Activated T-cell treated with anti-CD3 and anti-CD28 coated beads, Interleukin-2, amount 50 U/mL, for 24 hours (primary cell): ENCODE data around the gene AKAP6.

Experiments
- DNase-seq: peaks from one replicate; pipeline ENCODE4 v3.0.0-alpha.2; 2020
- H3K27ac Mint-ChIP-seq: 2 replicates; pipeline ENCODE4 v1.8.0; 2020; ENCODE audit warnings: mild to moderate bottlenecking, mixed read lengths
- H3K27me3 Mint-ChIP-seq: 2 replicates; pipeline ENCODE4 v1.8.0; 2020; ENCODE audit warnings: mixed read lengths
- H3K36me3 Mint-ChIP-seq: 2 replicates; pipeline ENCODE4 v1.8.0; 2020; ENCODE audit warnings: low read depth, mixed read lengths
- H3K4me1 Mint-ChIP-seq: 2 replicates; pipeline ENCODE4 v1.8.0; 2020; ENCODE audit warnings: low read depth, mixed read lengths
- H3K4me3 Mint-ChIP-seq: 2 replicates; pipeline ENCODE4 v1.8.0; 2020; ENCODE audit warnings: mild to moderate bottlenecking, moderate library complexity, mixed read lengths
- H3K9me3 Mint-ChIP-seq: 2 replicates; pipeline ENCODE4 v1.8.0; 2020; ENCODE audit warnings: mixed read lengths

AKAP6 gene

DNA sequence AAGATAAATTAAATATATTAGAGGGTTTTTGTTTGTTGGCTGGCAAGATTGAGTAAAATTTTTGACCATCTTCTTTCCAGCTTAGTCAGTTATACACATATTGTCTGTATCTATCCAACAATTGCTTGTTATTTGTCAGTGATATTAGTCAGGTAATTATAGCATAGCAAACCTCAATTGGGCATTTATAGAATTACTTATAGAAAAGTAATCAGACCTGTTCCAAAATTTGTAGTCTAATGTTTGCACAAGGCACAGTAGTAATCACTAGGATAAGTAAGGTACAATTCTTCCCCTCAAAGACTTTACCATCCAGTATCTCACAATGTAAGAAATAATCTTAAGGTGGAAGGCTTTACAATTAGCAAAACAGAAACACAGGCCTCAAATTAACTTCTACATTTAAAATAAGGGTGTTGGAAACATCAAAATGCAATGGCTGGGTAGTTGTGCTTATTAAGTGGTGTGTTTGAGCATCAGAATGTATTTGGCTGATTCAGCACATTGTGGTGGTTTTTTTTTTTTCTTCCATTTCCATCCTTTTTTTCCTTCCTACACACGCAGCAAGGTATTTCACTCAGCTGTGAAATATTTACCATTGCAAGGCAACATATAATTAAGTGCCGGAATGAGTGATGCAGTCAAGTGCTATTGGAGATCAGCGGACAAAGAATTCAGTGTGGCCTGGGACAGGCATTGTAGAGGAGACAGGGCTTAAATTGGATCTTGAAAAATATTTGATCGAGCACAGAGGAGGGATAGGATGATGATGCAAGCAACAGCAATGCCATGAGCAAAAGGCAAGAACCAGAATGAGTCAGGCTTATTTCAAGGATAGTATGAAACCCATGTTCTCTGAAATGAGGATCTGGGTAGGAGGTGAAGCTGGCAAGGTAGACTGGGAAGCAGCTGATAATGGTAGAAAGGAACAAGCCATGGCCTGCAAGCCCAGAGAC lies 178.2 kb downstream of the AKAP6 start:
- Mint-ChIP-seq H3K27me3 (no peaks in the 10 kb centered on the region), H3K4me1 (no peaks in the 10 kb centered on the region), H3K4me3 (no peak overlapping the region), H3K27ac (no peak overlapping the region), H3K36me3 (no peaks in the 10 kb centered on the region), H3K9me3 (no peaks in the 10 kb centered on the region)
- no peak for DNase-seq

DNA sequence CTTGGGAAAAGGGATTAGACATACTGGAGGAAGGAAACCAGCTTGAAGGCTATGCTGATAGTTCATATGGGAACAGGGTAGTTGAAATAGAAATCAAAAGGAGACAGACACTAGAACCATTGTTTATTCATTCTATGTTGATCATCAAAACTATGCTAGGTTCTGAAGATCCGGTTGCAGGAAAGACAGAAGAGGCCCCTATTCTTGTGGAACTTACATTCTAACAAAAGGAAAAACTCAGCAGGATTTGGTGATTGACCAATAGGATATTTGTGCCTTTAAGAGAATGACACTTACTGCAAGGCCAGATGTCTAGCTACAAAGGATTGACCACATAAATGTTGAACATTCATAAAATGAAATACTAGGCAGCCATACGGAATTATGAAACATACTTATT lies 179.2 kb downstream of the AKAP6 start:
- no peaks in the 10 kb centered on the region for H3K4me1 Mint-ChIP-seq
- H3K27me3 Mint-ChIP-seq, result peaks cover 3% of the 10 kb centered on the region
- no peaks in the 10 kb centered on the region for H3K36me3 Mint-ChIP-seq
- H3K4me3 Mint-ChIP-seq, result no peak overlapping the region
- no peaks in the 10 kb centered on the region for H3K9me3 Mint-ChIP-seq
- DNase-seq, result no peak
- H3K27ac Mint-ChIP-seq, result no peak overlapping the region

DNA sequence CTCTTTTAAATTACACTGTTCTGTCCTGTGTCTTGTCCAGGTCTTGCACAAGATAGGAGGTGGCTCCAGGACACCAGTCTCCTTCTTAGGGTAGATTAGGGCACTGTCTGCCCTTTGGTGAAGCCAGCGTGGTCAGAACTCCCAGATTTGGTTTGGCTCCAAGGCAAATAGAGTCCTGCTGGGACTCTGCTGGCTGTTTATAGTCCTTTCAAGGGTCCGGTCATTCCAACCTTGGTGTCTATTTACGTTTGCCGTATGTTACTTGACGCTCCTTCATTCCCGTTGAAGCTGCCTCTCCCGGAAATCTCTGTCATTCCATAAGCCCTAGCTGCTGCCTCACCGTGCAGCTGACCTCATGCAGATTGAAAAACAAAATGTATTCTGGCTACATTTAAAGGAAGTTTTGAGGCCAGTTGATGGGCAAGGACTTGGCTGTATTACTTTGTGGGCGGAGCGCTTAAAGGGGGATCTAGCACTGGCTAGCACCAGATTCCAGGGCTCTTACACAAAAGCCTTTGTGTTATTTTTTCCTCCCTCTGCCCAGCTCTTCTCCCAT lies 180.6 kb downstream of the AKAP6 start:
- Mint-ChIP-seq H3K36me3 (no peaks in the 10 kb centered on the region), H3K9me3 (no peaks in the 10 kb centered on the region), H3K27me3 (peaks cover 3% of the 10 kb centered on the region), H3K4me3 (no peak overlapping the region), H3K4me1 (no peaks in the 10 kb centered on the region), H3K27ac (no peak overlapping the region)
- no peak for DNase-seq

GRCh38 chr14:32510815-32511214 lies 181.7 kb downstream of the AKAP6 start:
- Mint-ChIP-seq H3K27me3 (peaks cover 14% of the 10 kb centered on the region), H3K27ac (no peak overlapping the region), H3K4me1 (no peaks in the 10 kb centered on the region), H3K9me3 (no peaks in the 10 kb centered on the region), H3K4me3 (no peak overlapping the region), H3K36me3 (no peaks in the 10 kb centered on the region)
- no peak for DNase-seq

DNA sequence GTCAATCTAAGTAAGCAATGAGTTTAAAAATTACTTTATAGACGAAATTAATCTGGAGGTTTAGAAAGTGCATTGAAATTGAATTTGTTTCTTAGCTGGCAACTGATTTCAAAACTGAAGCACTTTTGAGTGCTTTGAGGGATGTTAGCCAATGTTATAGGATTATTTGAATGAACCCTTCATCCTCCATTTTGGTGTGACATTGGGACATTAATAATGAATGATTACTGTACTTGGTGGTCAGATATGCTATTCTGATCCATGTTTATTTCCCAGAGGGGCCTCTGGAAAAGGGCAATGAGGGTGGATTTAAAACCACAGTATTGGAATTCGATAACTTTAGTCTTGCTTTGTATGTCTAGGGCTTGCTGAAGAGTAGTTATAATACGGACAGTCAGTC lies 183.2 kb downstream of the AKAP6 start:
- Mint-ChIP-seq H3K4me3 (no peak overlapping the region), H3K9me3 (no peaks in the 10 kb centered on the region), H3K36me3 (no peaks in the 10 kb centered on the region), H3K27ac (no peak overlapping the region), H3K4me1 (no peaks in the 10 kb centered on the region), H3K27me3 (peaks cover 18% of the 10 kb centered on the region)
- DNase-seq, result no peak

GRCh38 chr14:32512813-32513212 lies 183.7 kb downstream of the AKAP6 start:
- no peaks in the 10 kb centered on the region for H3K4me1 Mint-ChIP-seq
- no peak overlapping the region for H3K4me3 Mint-ChIP-seq
- peaks cover 18% of the 10 kb centered on the region for H3K27me3 Mint-ChIP-seq
- no peaks in the 10 kb centered on the region for H3K9me3 Mint-ChIP-seq
- no peak overlapping the region for H3K27ac Mint-ChIP-seq
- no peak for DNase-seq
- H3K36me3 Mint-ChIP-seq, result no peaks in the 10 kb centered on the region

- Mint-ChIP-seq H3K27ac (no peak overlapping the region), H3K9me3 (peaks cover 4% of the 10 kb centered on the region), H3K27me3 (peaks cover 18% of the 10 kb centered on the region), H3K4me1 (no peaks in the 10 kb centered on the region), H3K36me3 (no peaks in the 10 kb centered on the region), H3K4me3 (no peak overlapping the region)
- DNase-seq, result no peak
Measured at GRCh38 chr14:32513571-32514009, 184.5 kb downstream of the AKAP6 start.

- H3K36me3 Mint-ChIP-seq, result no peaks in the 10 kb centered on the region
- H3K27me3 Mint-ChIP-seq, result peaks cover 18% of the 10 kb centered on the region
- no peaks in the 10 kb centered on the region for H3K4me1 Mint-ChIP-seq
Measured at GRCh38 chr14:32514236-32514635, 185.1 kb downstream of the AKAP6 start.

GRCh38 chr14:32514681-32515080 lies 185.6 kb downstream of the AKAP6 start:
- H3K27me3 Mint-ChIP-seq, result peaks cover 18% of the 10 kb centered on the region
- no peak overlapping the region for H3K4me3 Mint-ChIP-seq
- H3K4me1 Mint-ChIP-seq, result no peaks in the 10 kb centered on the region
- DNase-seq, result no peak
- H3K27ac Mint-ChIP-seq, result no peak overlapping the region
- no peaks in the 10 kb centered on the region for H3K36me3 Mint-ChIP-seq
- peaks cover 4% of the 10 kb centered on the region for H3K9me3 Mint-ChIP-seq

More at GRCh38 chr14:32514236-32514635, 185.1 kb downstream of the AKAP6 start:
- no peak overlapping the region for H3K4me3 Mint-ChIP-seq
- H3K9me3 Mint-ChIP-seq, result peaks cover 4% of the 10 kb centered on the region
- DNase-seq, result no peak
- no peak overlapping the region for H3K27ac Mint-ChIP-seq

- Mint-ChIP-seq H3K9me3 (peaks cover 4% of the 10 kb centered on the region), H3K27me3 (peaks cover 1% of the 10 kb centered on the region), H3K36me3 (no peaks in the 10 kb centered on the region), H3K27ac (no peak overlapping the region), H3K4me1 (no peaks in the 10 kb centered on the region), H3K4me3 (no peak overlapping the region)
- no peak for DNase-seq
Measured at GRCh38 chr14:32524609-32525375, 195.7 kb downstream of the AKAP6 start.

- H3K9me3 Mint-ChIP-seq, result peaks cover 4% of the 10 kb centered on the region
- H3K4me1 Mint-ChIP-seq, result no peaks in the 10 kb centered on the region
- peaks cover 5% of the 10 kb centered on the region for H3K27me3 Mint-ChIP-seq
- no peak overlapping the region for H3K4me3 Mint-ChIP-seq
- DNase-seq, result no peak
- H3K27ac Mint-ChIP-seq, result no peak overlapping the region
- no peaks in the 10 kb centered on the region for H3K36me3 Mint-ChIP-seq
Measured at GRCh38 chr14:32525591-32525990, 196.5 kb downstream of the AKAP6 start.

DNA sequence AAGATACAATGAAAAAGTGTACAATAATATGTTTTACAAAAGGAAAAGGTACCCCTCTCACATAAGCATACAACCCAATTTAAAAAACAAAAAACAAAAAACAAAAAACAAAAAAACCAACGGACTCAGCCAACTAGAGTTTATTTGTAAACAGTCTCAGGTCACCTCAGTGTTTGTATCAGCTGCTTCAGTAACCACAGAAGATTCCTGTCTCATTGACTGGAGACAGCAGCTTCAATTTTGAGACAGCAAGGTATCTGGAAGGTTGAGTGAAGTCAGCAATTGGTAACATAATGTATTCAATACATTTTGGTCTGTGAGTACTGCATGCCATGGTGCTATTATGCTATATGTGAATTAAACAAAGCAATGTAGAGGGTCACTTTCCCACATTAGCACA lies 201.7 kb downstream of the AKAP6 start:
- Mint-ChIP-seq H3K27ac (no peak overlapping the region), H3K36me3 (no peaks in the 10 kb centered on the region), H3K4me1 (no peaks in the 10 kb centered on the region), H3K27me3 (peaks cover 5% of the 10 kb centered on the region), H3K4me3 (no peak overlapping the region), H3K9me3 (no peaks in the 10 kb centered on the region)
- no peak for DNase-seq

DNA sequence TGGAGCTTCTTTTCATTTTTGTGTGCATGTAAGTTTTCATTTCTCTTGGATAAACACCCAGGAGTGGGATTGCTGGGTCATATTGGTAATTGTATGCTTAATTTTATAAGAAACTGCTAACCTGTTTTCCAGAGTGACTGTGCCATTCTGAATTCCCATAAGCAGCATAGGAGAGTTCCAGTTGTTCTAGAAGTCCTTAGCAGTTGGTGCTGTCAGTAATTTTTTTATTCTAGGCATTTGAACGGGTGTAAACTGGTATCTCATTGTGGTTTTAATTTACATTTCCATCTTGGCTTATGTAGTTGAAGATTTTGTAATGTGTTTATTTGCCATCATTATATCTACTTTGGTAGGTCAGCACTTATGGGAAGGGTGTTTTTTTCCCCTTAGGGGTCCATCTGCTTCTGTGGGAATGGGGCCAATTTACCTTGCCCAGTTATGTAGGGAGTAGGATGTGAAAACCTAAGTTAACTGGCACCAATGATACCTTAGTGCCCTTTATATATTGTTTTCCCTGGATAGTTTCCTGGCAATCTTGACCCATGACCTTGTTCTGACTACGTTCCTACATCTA lies 202.9 kb downstream of the AKAP6 start:
- H3K36me3 Mint-ChIP-seq, result no peaks in the 10 kb centered on the region

GRCh38 chr14:32534145-32534544 lies 205.0 kb downstream of the AKAP6 start:
- Mint-ChIP-seq H3K9me3 (no peaks in the 10 kb centered on the region), H3K4me1 (no peaks in the 10 kb centered on the region), H3K27me3 (peaks cover 5% of the 10 kb centered on the region), H3K4me3 (no peak overlapping the region), H3K27ac (no peak overlapping the region), H3K36me3 (no peaks in the 10 kb centered on the region)
- no peak for DNase-seq

More for the DNA sequence above, 202.9 kb downstream of the AKAP6 start:
- no peaks in the 10 kb centered on the region for H3K4me1 Mint-ChIP-seq
- no peaks in the 10 kb centered on the region for H3K9me3 Mint-ChIP-seq
- no peak for DNase-seq
- H3K27ac Mint-ChIP-seq, result no peak overlapping the region
- H3K4me3 Mint-ChIP-seq, result no peak overlapping the region
- peaks cover 5% of the 10 kb centered on the region for H3K27me3 Mint-ChIP-seq
